ENCODE results near the gene MRPL22.

GRCh38 chr5:154989626-154990025 lies 48.8 kb downstream of the MRPL22 start:
- TF ChIP-seq CTCF (IDR thresholded peaks at IDR 0.05; ENCODE audit: low read depth, low read length) (no peak), EZH2phosphoT487 (IDR thresholded peaks at IDR 0.05; ENCODE audit: low read depth) (no peak)

Data from OCI-LY3 (cell line).